ENCODE data around the gene CNTFR.

The CNTFR gene

GRCh38 chr9:34584970-34585369 is 4.6 kb downstream of the CNTFR start:
- Mint-ChIP-seq H3K4me1 (peaks cover 13% of the 10 kb centered on the region), H3K4me3 (no peak overlapping the region), H3K9me3 (no peaks in the 10 kb centered on the region), H3K27me3 (peaks cover 73% of the 10 kb centered on the region), H3K27ac (no peak overlapping the region)
- DNase-seq (no peak), ATAC-seq (no peak)

- no peak overlapping the region for H3K4me3 Mint-ChIP-seq
These were observed 6.7 kb downstream of the CNTFR start for GRCh38 chr9:34582787-34583186.

GRCh38 chr9:34581318-34581717 is 8.2 kb downstream of the CNTFR start:
- no peaks in the 10 kb centered on the region for H3K9me3 Mint-ChIP-seq
- ATAC-seq (no peak), DNase-seq (no peak)
- H3K27ac Mint-ChIP-seq: no peak overlapping the region
- H3K27me3 Mint-ChIP-seq: peaks cover 73% of the 10 kb centered on the region
- H3K4me1 Mint-ChIP-seq: peaks cover 14% of the 10 kb centered on the region
- no peak overlapping the region for H3K4me3 Mint-ChIP-seq

More at GRCh38 chr9:34582787-34583186, 6.7 kb downstream of the CNTFR start:
- Mint-ChIP-seq H3K4me1 (peaks cover 6% of the 10 kb centered on the region), H3K9me3 (no peaks in the 10 kb centered on the region), H3K27me3 (peaks cover 73% of the 10 kb centered on the region), H3K27ac (no peak overlapping the region)
- DNase-seq (no peak), ATAC-seq (no peak)

GRCh38 chr9:34580358-34580757 is 9.2 kb downstream of the CNTFR start:
- no peak for ATAC-seq
- peaks cover 73% of the 10 kb centered on the region for H3K27me3 Mint-ChIP-seq
- no peak overlapping the region for H3K4me3 Mint-ChIP-seq
- H3K4me1 Mint-ChIP-seq: peaks cover 14% of the 10 kb centered on the region
- H3K27ac Mint-ChIP-seq: no peak overlapping the region
- no peak for DNase-seq
- no peaks in the 10 kb centered on the region for H3K9me3 Mint-ChIP-seq

GRCh38 chr9:34579808-34580163 is 9.7 kb downstream of the CNTFR start:
- H3K9me3 Mint-ChIP-seq: no peaks in the 10 kb centered on the region
- H3K27me3 Mint-ChIP-seq: peaks cover 73% of the 10 kb centered on the region
- H3K4me1 Mint-ChIP-seq: peaks cover 14% of the 10 kb centered on the region
- no peak for ATAC-seq
- no peak overlapping the region for H3K27ac Mint-ChIP-seq
- DNase-seq: no peak
- no peak overlapping the region for H3K4me3 Mint-ChIP-seq

- no peak for DNase-seq
- Mint-ChIP-seq H3K4me1 (peaks cover 14% of the 10 kb centered on the region), H3K27me3 (peaks cover 73% of the 10 kb centered on the region), H3K9me3 (no peaks in the 10 kb centered on the region), H3K27ac (no peak overlapping the region), H3K4me3 (no peak overlapping the region)
- no peak for ATAC-seq
These were observed 10.3 kb downstream of the CNTFR start for GRCh38 chr9:34579104-34579807.

- H3K9me3 Mint-ChIP-seq: no peaks in the 10 kb centered on the region
- H3K4me1 Mint-ChIP-seq: peaks cover 14% of the 10 kb centered on the region
- H3K27ac Mint-ChIP-seq: no peak overlapping the region
- ATAC-seq: peak; percentile 58
- peaks cover 77% of the 10 kb centered on the region for H3K27me3 Mint-ChIP-seq
- no peak overlapping the region for H3K4me3 Mint-ChIP-seq
- DNase-seq: peak in 1 of 2 donors; percentile 21
These were observed 11.1 kb downstream of the CNTFR start for GRCh38 chr9:34578241-34579103.

- DNase-seq (no peak), ATAC-seq (peak; percentile 15)
- H3K27ac Mint-ChIP-seq: peak overlapping the region in 1 of 2 donors; percentile 36
- H3K27me3 Mint-ChIP-seq: peaks cover 80% of the 10 kb centered on the region
- peaks cover 14% of the 10 kb centered on the region for H3K4me1 Mint-ChIP-seq
- no peaks in the 10 kb centered on the region for H3K9me3 Mint-ChIP-seq
- peak overlapping the region; percentile 66 to 80 for H3K4me3 Mint-ChIP-seq
These were observed 11.9 kb downstream of the CNTFR start for GRCh38 chr9:34577400-34578240.

GRCh38 chr9:34576597-34577399 is 12.7 kb downstream of the CNTFR start:
- H3K4me3 Mint-ChIP-seq: peak overlapping the region; percentile 66 to 80
- no peak for DNase-seq
- H3K9me3 Mint-ChIP-seq: no peaks in the 10 kb centered on the region
- ATAC-seq: no peak
- peaks cover 14% of the 10 kb centered on the region for H3K4me1 Mint-ChIP-seq
- peaks cover 83% of the 10 kb centered on the region for H3K27me3 Mint-ChIP-seq
- H3K27ac Mint-ChIP-seq: no peak overlapping the region

GRCh38 chr9:34575862-34576596 is 13.5 kb downstream of the CNTFR start:
- DNase-seq: no peak
- Mint-ChIP-seq H3K27ac (no peak overlapping the region), H3K4me1 (peaks cover 14% of the 10 kb centered on the region), H3K27me3 (peaks cover 87% of the 10 kb centered on the region), H3K4me3 (no peak overlapping the region), H3K9me3 (no peaks in the 10 kb centered on the region)
- ATAC-seq: no peak

- Mint-ChIP-seq H3K4me1 (peaks cover 14% of the 10 kb centered on the region), H3K27ac (no peak overlapping the region), H3K4me3 (no peak overlapping the region), H3K9me3 (no peaks in the 10 kb centered on the region), H3K27me3 (peaks cover 82% of the 10 kb centered on the region)
- DNase-seq (no peak), ATAC-seq (no peak)
These were observed 14.3 kb downstream of the CNTFR start for GRCh38 chr9:34575241-34575640.

- peaks cover 14% of the 10 kb centered on the region for H3K4me1 Mint-ChIP-seq
- DNase-seq (no peak), ATAC-seq (no peak)
- H3K4me3 Mint-ChIP-seq: no peak overlapping the region
- H3K27ac Mint-ChIP-seq: no peak overlapping the region
- no peaks in the 10 kb centered on the region for H3K9me3 Mint-ChIP-seq
- peaks cover 76% of the 10 kb centered on the region for H3K27me3 Mint-ChIP-seq
These were observed 15.0 kb downstream of the CNTFR start for GRCh38 chr9:34574571-34574970.

- no peaks in the 10 kb centered on the region for H3K9me3 Mint-ChIP-seq
- DNase-seq: no peak
- peaks cover 9% of the 10 kb centered on the region for H3K4me1 Mint-ChIP-seq
- H3K27me3 Mint-ChIP-seq: peaks cover 68% of the 10 kb centered on the region
- no peak overlapping the region for H3K4me3 Mint-ChIP-seq
- ATAC-seq: peak; percentile 25
- H3K27ac Mint-ChIP-seq: no peak overlapping the region
These were observed 15.8 kb downstream of the CNTFR start for GRCh38 chr9:34573599-34574325.

GRCh38 chr9:34572628-34573027 is 16.9 kb downstream of the CNTFR start:
- Mint-ChIP-seq H3K27me3 (peaks cover 59% of the 10 kb centered on the region), H3K4me3 (no peak overlapping the region), H3K4me1 (peaks cover 7% of the 10 kb centered on the region), H3K9me3 (no peaks in the 10 kb centered on the region), H3K27ac (no peak overlapping the region)
- no peak for ATAC-seq
- DNase-seq: no peak
